Suprapubic skin (tissue), 4 donors: ENCODE measurements around the gene WDR4. TPM values are rescaled to one million over a fixed set of nuclear protein-coding genes. Genes with fewer than 3 reads are reported as not detected.

Source experiments
- DNase-seq, 2 donors: peaks; one replicate each; pipeline ENCODE4 v3.0.0-alpha.2; 2019; ENCODE audit warnings: low spot score in 2 of 2
- H3K27ac ChIP-seq: fragments of 200-600 bp; sonication (generic); one replicate; pipeline ENCODE4 v1.5.1; 2019
- H3K27me3 ChIP-seq: fragments of 200-600 bp; sonication (generic); one replicate; pipeline ENCODE4 v1.5.1; 2019
- H3K36me3 ChIP-seq: fragments of 200-600 bp; sonication (generic); one replicate; pipeline ENCODE4 v1.5.1; 2019
- H3K4me1 ChIP-seq: fragments of 200-600 bp; sonication (generic); one replicate; pipeline ENCODE4 v1.5.1; 2019
- H3K4me3 ChIP-seq: fragments of 200-600 bp; sonication (generic); one replicate; pipeline ENCODE4 v1.5.1; 2019; ENCODE audit warnings: mild to moderate bottlenecking
- H3K9me3 ChIP-seq: fragments of 200-600 bp; sonication (generic); one replicate; pipeline ENCODE4 v1.5.1; 2019
- EP300 ChIP-seq: sonication (generic); formaldehyde crosslinking; IDR thresholded peaks from one replicate; pipeline ENCODE4 v1.6.1; 2017; ENCODE audit warnings: antibody characterized with exemption
- POLR2A ChIP-seq, 2 donors: fragments of 450-650 bp; IDR thresholded peaks; one replicate each; pipeline ENCODE4 v1.6.1; 2017; ENCODE audit warnings: antibody characterized with exemption in 2 of 2, mild to moderate bottlenecking in 2 of 2, moderate library complexity in 2 of 2
- POLR2AphosphoS5 ChIP-seq, 3 donors: sonication (generic); formaldehyde crosslinking; IDR thresholded peaks; one replicate each; pipeline ENCODE4 v1.6.1; 2017; ENCODE audit warnings: antibody characterized with exemption in 3 of 3
- WGBS: methylation state at CpG from one replicate; pipeline ENCODE4 v1.1.5; 2018; 5-methylcytosine and 5-hydroxymethylcytosine counted together
- total RNA-seq, 4 donors: library from RNA; depleted of rRNA; stranded (reverse); fragments of >200 nt; gene quantifications; one replicate each; pipeline ENCODE4 v1.1.0, GENCODE V29; 2016
- TF ChIP-seq, protein P1 (sequence below), 2 donors: fragments of 200-600 bp in 1 of 2; fragments of 450-650 bp in 1 of 2; sonication (generic) in 1 of 2; IDR thresholded peaks; one replicate each; pipeline ENCODE4 v1.5.1; 2016 to 2019; ENCODE audit warnings: antibody characterized with exemption in 2 of 2, mild to moderate bottlenecking in 1 of 2, moderate library complexity in 1 of 2

The WDR4 gene
- total RNA-seq, 4 donors from 2014 or later, result 10.1 to 18.7 (median 14.1) TPM

DNA sequence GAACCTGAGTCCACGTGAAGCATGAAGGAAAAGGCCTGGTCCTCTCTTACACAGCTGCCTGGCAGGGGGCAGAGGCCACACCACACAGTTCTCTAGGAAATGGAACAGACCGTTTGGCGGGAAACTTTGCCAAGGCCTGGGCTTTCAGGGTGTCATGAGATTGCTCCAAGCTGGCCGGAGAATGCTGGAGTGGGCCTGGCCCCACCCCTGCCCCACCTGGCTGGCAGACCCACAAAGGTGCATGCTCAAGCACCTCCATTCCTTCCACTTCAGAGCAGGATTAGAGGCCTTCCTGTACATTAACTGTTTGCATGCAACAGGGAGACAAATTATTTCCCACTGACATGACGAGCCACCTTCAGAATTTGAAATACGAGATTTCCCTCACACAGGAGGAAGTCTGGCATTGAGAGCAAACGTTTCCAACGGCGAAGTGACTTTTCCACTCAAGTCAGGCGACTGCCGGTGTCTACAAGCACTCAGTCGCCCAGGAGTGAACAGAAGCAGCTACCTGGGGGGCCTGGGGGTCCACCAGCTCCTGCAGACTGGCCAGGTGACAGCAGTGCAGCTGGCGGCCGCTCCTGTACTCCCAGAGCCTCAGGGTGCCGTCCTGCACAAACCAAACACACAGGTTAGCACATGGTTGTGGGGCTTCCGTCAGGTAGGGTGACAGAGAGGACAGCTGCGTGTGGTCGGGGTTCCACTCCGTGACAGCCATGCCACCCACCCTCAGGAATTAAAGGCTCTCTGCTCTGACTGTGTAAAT, 24.0 kb downstream of the WDR4 start:
- no peak overlapping the region for H3K4me3 ChIP-seq
- no peak overlapping the region for H3K27ac ChIP-seq
- no peaks in the 10 kb centered on the region for H3K9me3 ChIP-seq
- TF ChIP-seq EP300 (no peak), POLR2AphosphoS5 (IDR thresholded peaks at IDR 0.05) (no peak), POLR2A (IDR thresholded peaks at IDR 0.05) (no peak)
- TF ChIP-seq, protein P1, sequence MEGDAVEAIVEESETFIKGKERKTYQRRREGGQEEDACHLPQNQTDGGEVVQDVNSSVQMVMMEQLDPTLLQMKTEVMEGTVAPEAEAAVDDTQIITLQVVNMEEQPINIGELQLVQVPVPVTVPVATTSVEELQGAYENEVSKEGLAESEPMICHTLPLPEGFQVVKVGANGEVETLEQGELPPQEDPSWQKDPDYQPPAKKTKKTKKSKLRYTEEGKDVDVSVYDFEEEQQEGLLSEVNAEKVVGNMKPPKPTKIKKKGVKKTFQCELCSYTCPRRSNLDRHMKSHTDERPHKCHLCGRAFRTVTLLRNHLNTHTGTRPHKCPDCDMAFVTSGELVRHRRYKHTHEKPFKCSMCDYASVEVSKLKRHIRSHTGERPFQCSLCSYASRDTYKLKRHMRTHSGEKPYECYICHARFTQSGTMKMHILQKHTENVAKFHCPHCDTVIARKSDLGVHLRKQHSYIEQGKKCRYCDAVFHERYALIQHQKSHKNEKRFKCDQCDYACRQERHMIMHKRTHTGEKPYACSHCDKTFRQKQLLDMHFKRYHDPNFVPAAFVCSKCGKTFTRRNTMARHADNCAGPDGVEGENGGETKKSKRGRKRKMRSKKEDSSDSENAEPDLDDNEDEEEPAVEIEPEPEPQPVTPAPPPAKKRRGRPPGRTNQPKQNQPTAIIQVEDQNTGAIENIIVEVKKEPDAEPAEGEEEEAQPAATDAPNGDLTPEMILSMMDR (IDR thresholded peaks at IDR 0.05), result no peak
- no peaks in the 10 kb centered on the region for H3K27me3 ChIP-seq
- H3K4me1 ChIP-seq, result no peaks in the 10 kb centered on the region
- DNase-seq, result peak in 1 of 2 donors; percentile 68
- WGBS, result 88% methylated on average over 15 of the region's 19 CpGs
- H3K36me3 ChIP-seq, result peaks cover 97% of the 10 kb centered on the region

DNA sequence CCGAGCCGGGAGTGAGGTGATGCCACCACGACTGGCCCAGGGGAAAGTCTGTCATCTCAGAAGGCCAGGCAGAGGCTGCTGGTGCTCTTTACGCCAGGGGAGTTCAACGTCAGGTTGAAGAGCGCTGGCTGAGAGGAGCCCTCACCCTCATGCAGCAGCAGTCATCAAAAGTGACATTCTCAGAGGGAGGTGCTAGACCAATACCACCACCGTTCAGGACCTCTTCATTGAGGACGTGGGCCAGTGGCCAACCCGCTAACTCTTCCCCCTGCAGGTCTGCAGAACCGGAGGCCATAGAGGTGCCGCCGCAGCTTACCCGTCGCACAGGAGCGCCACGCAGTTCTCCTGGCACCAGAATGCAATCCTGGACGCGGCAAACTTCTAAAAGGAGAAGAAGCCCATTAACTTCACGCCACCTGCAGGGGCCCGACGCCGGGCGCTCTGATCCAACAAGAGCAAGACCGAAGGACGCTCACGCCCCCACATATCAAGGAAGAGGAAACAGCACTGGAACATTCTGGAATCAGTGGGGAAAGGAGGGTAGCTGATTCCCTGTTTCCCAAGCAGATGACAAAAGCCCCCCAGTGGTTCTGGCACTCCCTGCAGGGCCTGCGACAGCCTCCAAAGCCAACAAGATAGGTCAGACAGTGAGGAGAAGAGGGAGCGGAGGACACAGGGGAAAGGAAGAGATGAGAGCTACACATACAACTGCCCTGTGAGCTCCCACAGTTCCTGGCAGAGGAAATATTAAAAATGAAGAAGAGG, 24.9 kb downstream of the WDR4 start:
- no peaks in the 10 kb centered on the region for H3K4me1 ChIP-seq
- peaks cover 97% of the 10 kb centered on the region for H3K36me3 ChIP-seq
- H3K27ac ChIP-seq, result no peak overlapping the region
- no peaks in the 10 kb centered on the region for H3K9me3 ChIP-seq
- WGBS, result 95% methylated on average over 21 of the region's 28 CpGs
- no peaks in the 10 kb centered on the region for H3K27me3 ChIP-seq
- DNase-seq, result no peak
- no peak overlapping the region for H3K4me3 ChIP-seq
- TF ChIP-seq POLR2AphosphoS5 (IDR thresholded peaks at IDR 0.05), result no peak
- no peak for TF ChIP-seq POLR2A (IDR thresholded peaks at IDR 0.05)
- TF ChIP-seq, protein P1 (IDR thresholded peaks at IDR 0.05), result no peak
- TF ChIP-seq EP300, result no peak

DNA sequence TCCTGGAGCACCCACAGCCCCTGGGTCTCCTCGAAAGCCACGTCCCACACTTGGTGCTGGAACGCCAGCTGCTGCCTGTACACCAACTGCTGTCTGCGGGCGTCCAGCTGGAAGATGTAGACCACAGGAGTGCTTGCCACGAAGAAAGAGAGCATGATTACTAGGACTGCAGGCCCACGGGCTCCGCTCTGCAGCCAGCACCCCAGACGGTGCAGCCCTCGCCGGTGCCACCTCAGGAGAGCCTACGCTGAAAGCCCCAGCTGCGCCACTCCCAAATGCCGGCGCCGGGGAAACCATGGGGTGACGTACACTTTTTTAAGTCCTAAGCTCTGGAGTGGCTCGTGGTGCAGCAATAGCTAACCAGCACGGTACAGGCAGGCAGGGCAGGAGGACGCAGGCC, 25.7 kb downstream of the WDR4 start:
- no peak for TF ChIP-seq POLR2A (IDR thresholded peaks at IDR 0.05)
- TF ChIP-seq, protein P1 (IDR thresholded peaks at IDR 0.05), result no peak
- TF ChIP-seq POLR2AphosphoS5 (IDR thresholded peaks at IDR 0.05), result no peak
- no peak for TF ChIP-seq EP300
- 96% methylated on average over 9 of the region's 20 CpGs for WGBS
- no peak for DNase-seq
- H3K36me3 ChIP-seq, result peaks cover 95% of the 10 kb centered on the region
- H3K9me3 ChIP-seq, result no peaks in the 10 kb centered on the region
- H3K4me3 ChIP-seq, result no peak overlapping the region
- no peaks in the 10 kb centered on the region for H3K27me3 ChIP-seq
- H3K27ac ChIP-seq, result no peak overlapping the region
- H3K4me1 ChIP-seq, result no peaks in the 10 kb centered on the region

DNA sequence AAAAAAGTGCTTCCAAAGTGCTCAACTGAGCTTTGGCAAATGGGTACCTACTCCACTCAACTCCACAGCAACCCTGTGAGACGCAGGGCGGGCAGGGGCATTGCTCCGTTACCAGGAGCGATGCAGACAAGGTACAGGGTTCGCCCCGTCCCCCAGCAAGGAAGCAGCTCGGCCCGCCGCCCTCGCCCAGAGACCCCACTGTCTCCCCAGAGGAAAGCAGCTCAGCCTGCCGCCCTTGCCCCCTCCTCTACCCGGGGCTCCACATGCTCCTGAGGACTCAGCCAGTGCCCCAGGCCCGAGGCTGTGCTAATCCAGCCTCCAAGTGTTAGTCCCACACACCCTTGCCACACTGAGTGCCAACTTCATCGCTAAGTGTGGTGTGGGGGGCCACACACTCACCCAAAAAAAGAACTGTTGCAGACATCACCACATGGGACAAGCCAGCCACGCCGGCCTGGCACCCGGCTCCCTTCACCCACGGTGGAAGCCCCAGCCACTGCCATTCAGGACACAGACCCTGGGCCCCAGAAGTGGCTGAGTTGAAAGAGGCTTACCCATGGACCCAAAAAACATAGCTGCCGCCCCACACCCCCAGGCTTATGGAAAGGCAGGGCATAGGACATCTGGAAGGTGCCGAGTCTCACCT, 26.3 kb downstream of the WDR4 start:
- H3K36me3 ChIP-seq, result peaks cover 92% of the 10 kb centered on the region

More for the DNA sequence above, 26.3 kb downstream of the WDR4 start:
- Histone ChIP-seq H3K27ac (no peak overlapping the region), H3K27me3 (no peaks in the 10 kb centered on the region), H3K4me3 (no peak overlapping the region), H3K4me1 (no peaks in the 10 kb centered on the region), H3K9me3 (no peaks in the 10 kb centered on the region)
- TF ChIP-seq EP300, result no peak
- TF ChIP-seq, protein P1 (IDR thresholded peaks at IDR 0.05), result no peak
- no peak for TF ChIP-seq POLR2AphosphoS5 (IDR thresholded peaks at IDR 0.05)
- TF ChIP-seq POLR2A (IDR thresholded peaks at IDR 0.05), result no peak
- DNase-seq, result no peak
- 97% methylated on average over 11 of the region's 20 CpGs for WGBS
